Activated naive CD8-positive, alpha-beta T cell treated with anti-CD3 and anti-CD28 coated beads, Interleukin-2, amount 50 U/mL, for 16 hours (primary cell): ENCODE data around the gene ADCY10.

Experiments
- DNase-seq: peaks from one replicate; pipeline ENCODE4 v3.0.0-alpha.2; 2020; ENCODE audit warnings: low read depth, low spot score

ADCY10 gene

DNA sequence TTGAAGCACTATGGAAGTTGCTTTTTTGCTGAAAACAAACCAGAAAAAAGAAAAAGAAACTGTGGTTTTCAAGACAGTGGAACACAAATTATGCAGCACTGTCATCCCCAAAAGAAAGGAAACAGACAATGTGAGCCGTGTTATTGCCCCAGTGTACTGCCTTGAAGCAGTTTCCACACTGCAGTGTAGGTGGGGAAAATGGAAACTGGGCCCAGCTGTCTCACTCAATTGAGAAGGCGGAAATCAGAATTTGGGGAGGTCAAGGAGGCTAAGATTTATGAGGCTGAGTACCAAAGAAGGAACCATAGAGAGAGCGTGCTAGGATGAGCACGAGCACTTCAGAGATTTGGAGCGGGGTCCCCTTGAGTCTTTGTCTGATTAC, 136.7 kb downstream of the ADCY10 start:
- DNase-seq = no peak

DNA sequence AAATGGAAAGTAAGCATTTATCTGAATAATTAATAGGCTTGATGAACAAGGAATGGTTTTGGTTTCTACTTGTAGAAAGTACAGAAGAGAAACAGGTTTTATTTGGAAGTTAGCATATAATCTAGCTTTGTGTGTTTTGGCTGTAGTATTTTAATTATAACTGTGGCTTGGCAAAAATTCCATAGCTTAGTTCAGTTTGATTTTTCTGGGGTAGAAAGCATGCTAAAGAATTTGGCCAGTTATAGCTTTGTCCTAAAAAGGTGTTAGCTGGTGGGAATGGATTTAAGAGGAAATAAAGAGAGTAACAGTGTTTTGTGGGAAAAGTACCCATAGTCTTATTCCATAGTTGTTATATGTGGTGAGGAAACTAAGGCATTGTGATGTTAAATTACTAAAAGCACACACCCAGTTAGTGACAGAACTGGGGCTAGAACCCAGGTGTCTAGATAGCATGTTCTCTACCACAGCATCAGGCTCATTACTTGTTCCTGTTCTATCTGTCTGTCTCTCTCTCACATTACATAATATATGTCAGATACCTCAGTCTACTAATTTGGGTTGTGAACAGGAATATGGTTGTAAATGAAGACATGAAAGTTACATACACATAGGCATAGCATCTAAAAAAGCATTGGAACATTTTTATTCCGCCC, 137.2 kb downstream of the ADCY10 start:
- no peak for DNase-seq

DNA sequence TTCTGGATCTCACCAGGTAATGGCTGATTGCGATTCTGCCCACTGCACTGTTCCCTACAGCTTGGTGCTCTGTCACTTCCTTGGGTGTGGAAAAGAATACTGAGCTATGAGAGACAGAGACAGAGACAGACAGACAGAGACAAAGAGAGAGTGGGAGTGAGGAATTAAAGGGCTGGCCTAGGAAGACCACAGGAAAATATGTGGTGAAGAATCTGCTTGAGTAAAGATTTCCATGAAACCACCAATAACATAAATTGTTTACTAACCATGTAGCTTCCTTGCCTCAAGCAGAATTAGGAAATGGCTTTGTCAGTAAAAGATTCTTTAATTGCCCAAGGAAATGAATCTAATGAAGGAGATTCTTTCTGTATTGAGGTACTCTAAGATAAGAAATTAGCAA, 137.8 kb downstream of the ADCY10 start:
- DNase-seq = no peak

DNA sequence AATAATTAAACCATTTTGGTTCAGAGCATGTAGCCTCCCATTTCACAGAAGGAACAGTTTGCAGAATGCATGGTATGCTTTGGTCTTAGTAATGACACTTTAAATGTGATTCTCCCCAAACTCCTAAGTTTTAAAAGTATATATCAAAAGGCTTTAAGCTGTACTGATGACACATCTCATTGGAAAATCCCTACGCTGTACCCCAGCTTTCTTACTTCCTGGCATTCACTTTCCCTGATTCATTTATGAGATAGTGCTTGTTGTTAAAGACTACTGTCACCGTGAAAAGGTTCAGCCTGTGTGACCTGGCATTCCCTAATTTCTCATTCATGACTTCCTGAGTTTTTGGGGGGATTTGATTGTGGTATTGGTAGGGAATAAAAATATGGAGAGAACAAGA, 138.8 kb downstream of the ADCY10 start:
- DNase-seq = no peak

DNA sequence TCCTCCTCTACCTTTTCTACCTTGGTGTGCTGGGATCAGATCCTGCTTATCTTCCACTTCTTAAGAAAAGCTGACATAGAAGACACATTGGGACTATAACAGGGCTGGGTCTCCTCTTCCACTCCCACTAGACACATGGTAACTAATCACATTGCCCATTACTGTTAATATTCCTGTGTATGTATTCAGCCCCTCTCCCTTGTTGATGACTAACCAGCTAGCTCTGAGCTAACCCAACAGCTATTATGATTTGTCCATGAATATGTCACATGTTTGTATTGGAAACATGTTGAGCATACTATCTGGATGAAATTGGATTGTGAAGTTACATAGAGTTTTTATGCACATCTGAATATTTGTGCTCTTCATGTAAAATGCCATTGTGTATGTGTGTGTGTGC, 139.2 kb downstream of the ADCY10 start:
- DNase-seq = no peak

DNA sequence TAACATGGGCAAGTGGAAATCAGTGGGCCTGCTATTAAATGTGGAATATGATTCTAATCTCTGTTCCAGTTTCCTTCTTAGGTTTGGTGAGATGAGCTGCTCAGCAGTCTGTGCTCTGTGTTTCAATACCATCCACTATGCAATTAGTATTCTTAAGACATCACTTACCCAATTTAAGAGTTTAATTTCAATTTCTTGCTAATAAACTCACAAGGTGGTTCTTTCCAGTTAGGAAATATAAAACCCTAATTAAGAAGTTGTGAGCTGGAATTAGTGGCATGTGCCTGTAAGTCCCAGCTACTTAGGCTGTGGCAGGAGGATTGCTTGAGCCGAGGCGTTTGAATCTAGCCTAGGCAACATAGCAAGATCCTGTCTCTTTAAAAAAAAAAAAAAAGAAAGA, 140.4 kb downstream of the ADCY10 start:
- no peak for DNase-seq

DNA sequence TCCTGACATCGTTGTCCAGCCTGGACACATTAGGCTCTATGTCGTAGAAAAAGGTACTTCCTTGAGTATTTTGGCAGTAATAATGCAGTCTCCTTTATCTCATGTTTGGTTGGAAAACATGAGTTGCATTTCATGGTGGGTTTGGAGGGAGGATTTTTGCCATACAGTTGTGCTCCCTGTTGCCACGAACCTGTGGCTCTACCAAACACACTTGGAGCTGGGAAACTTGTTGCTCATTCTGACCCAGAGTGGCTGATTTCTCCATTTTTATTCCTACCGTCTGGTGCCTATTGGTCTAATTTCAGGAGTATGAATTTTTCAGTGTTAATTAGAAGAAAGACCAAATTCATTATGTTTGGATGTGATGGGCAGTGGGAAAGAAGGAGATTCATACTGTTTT, 141.5 kb downstream of the ADCY10 start:
- DNase-seq = no peak

DNA sequence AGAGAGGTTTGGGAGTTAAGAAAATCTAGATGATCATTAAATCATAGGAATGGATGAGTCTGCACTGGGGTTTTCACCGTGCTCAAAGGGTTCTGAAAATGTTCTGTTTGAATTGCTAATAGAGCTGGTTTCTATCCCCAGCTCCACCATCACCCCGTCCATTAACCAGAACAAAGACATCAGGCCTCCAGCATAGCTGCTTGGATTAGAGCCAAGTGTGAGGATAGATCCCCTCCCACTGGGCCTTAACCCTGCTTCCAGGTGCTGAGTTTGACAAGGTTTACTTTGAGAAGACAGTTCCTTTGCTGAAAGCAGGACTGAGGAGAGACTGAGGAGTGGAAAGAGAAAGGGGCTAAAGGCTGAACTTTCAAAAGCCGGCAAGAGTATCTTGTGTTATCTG, 143.8 kb downstream of the ADCY10 start:
- DNase-seq = no peak

DNA sequence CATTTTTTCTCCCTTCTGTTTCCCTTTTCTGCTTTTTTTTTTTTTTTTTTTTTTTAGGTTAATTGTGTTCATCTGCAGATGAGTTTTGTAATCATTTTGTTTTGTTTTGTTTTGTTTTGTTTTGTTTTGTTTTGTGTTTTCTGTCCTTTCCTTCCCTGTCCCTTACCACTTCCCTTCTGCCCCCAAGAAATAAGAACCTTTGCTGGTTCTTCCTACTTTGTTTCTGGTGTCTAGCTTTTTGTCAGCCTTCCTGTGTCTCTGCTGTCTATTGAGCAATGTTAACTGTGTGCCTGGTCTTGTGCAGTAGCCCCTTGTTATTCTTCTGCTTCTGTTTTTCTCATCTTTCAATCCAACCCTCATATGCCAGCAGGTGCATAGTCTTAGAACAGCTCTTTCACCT, 146.2 kb downstream of the ADCY10 start:
- no peak for DNase-seq

DNA sequence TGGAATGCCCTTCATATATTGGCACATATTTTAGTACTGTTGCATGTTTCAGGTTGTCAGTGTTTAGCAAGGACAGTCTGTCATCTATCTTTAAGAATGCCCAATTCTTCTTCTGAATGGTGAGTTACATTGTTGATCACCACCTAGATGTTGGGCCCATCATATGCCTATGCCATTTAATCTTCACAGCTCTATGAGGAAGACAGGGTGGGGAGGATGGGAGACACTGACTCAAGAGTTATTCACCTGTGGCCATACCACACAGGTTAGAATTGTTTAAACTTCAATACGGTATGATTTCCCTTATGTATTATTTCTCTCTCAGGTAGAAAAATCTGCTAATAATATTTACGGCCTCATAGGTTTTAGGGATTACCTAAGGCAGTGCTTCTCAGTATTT, 147.4 kb downstream of the ADCY10 start:
- no peak for DNase-seq

DNA sequence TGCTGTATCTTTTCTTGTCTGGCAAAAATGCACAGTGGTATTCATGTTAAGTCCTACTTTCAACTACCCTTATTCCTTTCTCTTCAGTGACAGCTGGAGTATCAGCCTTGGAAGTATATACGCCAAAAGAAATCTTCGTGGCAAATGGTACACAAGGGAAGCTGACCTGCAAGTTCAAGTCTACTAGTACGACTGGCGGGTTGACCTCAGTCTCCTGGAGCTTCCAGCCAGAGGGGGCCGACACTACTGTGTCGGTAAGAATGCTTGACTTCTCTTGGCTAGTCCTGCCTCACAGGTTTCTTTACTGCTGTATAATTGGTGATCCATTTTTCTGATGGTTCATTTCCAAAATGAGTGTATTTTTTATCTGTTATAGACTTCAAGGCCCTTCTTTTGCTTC, 148.4 kb downstream of the ADCY10 start:
- DNase-seq = no peak

DNA sequence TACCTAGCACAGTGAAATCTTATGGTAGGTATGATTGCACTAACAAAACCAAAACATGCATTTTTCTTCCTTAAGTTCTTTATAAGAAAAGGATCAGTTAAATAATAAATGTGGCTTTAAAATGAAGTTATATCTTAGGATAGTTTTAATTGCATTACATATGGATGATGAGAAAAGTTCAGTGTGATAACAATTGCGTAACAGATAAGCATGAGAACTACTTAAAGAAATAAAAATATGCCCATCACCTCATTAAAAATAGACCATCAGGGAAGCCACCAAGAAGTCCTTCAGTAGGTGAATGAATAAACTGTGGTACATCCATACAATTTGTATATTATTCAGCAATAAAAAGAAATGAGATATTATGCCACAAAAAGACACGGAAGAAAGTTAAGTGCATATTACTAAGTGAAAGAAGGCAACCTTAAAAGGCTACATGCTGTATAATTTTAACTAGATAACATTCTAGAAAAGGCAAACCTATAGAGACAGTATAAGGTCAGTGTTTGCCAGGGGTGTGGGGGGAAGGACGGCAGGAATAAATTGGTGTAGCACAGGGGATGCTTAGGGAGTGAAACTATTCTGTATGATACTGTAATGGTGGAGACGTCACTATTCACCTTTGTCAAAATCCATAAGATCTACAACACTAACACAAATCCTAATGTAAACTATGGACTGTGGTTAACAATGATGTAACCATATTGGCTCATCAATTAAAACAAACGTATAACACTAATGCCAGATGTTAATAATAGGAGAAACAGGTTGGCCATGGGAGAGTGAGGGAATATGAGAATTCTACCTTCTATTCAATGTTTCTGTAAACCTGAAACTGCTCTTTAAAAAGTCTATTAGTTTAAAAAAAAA, 149.2 kb downstream of the ADCY10 start:
- DNase-seq = no peak

DNA sequence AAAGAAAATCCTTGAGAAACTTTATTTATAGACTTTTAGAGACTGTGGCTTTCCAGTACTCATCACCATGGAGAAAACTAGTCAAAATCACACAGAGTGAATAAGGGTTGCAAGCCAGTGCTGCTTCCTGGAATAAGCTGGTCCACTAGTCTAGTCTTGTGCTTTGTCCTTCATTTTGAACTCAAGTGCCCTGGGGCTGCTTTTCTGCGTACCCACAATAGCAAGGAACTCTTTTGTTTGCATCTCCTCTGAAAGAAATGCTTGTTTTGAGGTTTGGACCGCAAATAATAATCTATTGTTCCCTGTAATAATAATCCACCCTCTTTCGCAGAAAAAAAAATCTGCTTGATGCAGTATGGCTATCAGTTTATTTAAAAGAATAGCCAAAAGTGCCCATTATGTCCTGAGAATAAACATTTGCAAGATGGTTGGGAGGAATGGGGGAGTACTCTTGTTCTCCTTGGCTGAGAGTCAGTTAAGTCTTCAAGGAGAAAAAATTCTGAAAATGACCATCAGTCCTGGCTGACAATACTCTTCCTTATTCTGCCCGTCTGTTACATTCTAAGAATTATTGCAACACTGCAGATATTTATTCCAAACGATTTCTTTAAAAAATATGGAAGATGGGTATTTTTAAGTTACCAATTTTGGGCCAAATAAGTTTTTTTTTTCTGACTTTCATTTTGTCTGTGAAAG, 150.3 kb downstream of the ADCY10 start:
- DNase-seq = no peak

DNA sequence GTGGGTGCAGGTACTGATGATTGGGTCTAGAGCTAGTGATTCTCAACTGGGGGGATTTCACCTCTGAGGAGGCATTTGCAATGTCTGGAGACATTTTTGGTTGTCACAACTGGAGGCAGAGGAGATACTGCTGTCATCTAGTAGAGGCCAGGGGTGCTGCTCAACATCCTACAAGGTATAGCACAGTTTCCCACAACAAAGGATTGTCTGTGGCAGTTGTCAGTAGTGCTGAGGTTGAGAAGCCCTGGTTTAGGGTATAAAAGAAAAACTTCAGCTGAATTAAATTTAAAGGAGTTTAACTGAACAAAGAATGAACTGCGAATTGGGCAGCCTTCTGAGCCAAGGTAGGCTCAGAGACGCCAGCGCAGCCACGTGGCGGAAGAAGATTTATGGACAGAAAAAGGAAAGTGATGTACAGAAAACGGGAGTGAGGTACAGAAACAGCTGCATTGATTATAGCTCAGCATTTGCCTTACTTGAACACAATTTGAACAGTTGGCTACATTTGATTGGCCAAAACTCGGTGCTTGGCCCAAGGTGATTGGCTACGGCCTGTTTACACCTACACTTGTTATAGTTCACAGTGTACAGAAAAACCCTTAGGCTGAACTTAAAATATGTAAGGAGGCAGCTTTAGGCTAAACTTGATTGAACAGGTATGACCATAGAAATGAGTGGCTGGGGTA, 151.7 kb downstream of the ADCY10 start:
- no peak for DNase-seq

DNA sequence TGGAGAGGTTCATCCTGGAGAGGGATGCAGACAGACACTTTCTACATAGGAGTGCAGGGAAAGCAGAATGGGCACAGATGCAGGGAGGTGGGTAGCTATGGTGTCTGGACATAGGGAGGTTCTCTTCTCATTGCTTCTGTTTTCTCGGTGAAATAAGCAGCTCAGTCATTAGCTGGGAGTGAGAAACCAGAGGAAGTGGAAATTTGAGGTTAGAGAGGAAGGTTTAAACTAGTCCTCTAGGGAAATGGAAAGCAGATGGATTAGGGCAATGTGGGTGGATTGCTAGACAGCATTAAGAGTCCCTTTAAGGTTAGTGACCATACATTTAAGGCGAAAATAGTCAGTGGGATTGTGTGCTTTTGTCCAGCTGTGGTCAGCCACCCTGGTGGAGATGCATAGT, 152.5 kb downstream of the ADCY10 start:
- no peak for DNase-seq
